WTC11 (cell line): ENCODE measurements around the gene MYO19.

Experiments used
- E2F4 ChIP-seq: sonication (generic); formaldehyde crosslinking; IDR thresholded peaks from 2 replicates; pipeline ENCODE4 v1.8.1; 2022; ENCODE audit warnings: low read depth, mild to moderate bottlenecking, moderate library complexity, missing genetic modification reagents, borderline replicate concordance
- MLX ChIP-seq: sonication (generic); formaldehyde crosslinking; IDR thresholded peaks from 2 replicates; pipeline ENCODE4 v1.8.1; 2023; ENCODE audit warnings: mild to moderate bottlenecking, missing genetic modification reagents, moderate library complexity
- NFE2L1 ChIP-seq: sonication (generic); formaldehyde crosslinking; IDR thresholded peaks from 2 replicates; pipeline ENCODE4 v1.8.1; 2023; ENCODE audit warnings: missing genetic modification reagents

DNA sequence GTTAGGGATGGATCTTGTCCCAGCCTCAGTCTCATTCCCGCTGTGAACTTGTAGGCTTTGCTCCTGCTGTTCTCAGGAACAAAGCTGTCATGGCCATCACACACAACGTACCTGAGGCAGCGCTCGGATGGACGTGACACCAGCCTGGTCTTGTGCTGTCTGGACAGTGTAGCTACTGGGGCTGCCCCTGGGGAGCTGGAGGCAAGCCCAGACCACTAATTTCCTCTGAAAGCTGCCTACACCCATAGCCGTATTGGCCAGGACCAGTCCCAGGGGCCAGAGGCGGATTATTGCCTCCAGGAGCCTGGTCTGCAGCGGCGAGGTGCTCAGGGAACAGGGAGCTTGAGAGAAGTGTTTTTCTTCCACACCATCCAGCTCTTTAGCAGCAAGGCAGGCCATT lies 36.5 kb downstream of the MYO19 start:
- TF ChIP-seq NFE2L1 (CRISPR knock-in tag) (no peak), E2F4 (CRISPR knock-in tag) (no peak), MLX (CRISPR knock-in tag) (no peak)
